Neural progenitor cell (in vitro differentiated cells): Measurements from ENCODE around the gene PRICKLE2. TPM values are rescaled to one million over a fixed set of nuclear protein-coding genes. Genes with fewer than 3 reads are reported as not detected.

Experiments
- DNase-seq: peaks from one replicate; pipeline ENCODE4 v3.0.0-alpha.2; 2016; ENCODE audit warnings: low spot score
- H2AFZ ChIP-seq: fragments of 200-600 bp; sonication (generic); replicated peaks from 2 replicates; pipeline ENCODE4 v1.6.1; 2016; ENCODE audit warnings: antibody characterized with exemption
- H3F3A ChIP-seq: fragments of 200-600 bp; sonication (generic); 2 replicates; pipeline ENCODE4 v1.6.1; 2016; ENCODE audit warnings: antibody characterized with exemption, low read depth
- H3K27ac ChIP-seq: fragments of 200-600 bp; sonication (generic); 2 replicates; pipeline ENCODE4 v1.5.1; 2016; ENCODE audit warnings: mild to moderate bottlenecking
- H3K27me3 ChIP-seq: fragments of 200-600 bp; sonication (generic); 2 replicates; pipeline ENCODE4 v1.6.1; 2016; ENCODE audit warnings: mild to moderate bottlenecking, moderate library complexity
- H3K36me3 ChIP-seq: fragments of 200-600 bp; sonication (generic); 2 replicates; pipeline ENCODE4 v1.5.1; 2016
- H3K4me1 ChIP-seq: fragments of 200-600 bp; sonication (generic); 2 replicates; pipeline ENCODE4 v1.6.1; 2016; ENCODE audit warnings: mixed run types
- H3K4me2 ChIP-seq: fragments of 200-600 bp; sonication (generic); 2 replicates; pipeline ENCODE4 v1.6.1; 2016
- H3K4me3 ChIP-seq: fragments of 200-600 bp; sonication (generic); 2 replicates; pipeline ENCODE4 v1.5.1; 2016
- H3K79me2 ChIP-seq: fragments of 200-600 bp; sonication (generic); 2 replicates; pipeline ENCODE4 v1.6.1; 2016; ENCODE audit warnings: low read depth
- H3K9ac ChIP-seq: fragments of 200-600 bp; sonication (generic); 2 replicates; pipeline ENCODE4 v1.6.1; 2016
- H3K9me3 ChIP-seq: fragments of 200-600 bp; sonication (generic); 2 replicates; pipeline ENCODE4 v1.5.1; 2016; ENCODE audit warnings: low read depth
- H4K20me1 ChIP-seq: fragments of 200-600 bp; sonication (generic); 2 replicates; pipeline ENCODE4 v1.6.1; 2016; ENCODE audit warnings: low read depth
- H3K27ac Mint-ChIP-seq: 3 replicates; pipeline ENCODE4 v1.8.0; 2021; ENCODE audit warnings: mixed read lengths
- H3K27me3 Mint-ChIP-seq: 2 replicates; pipeline ENCODE4 v1.8.0; 2022; ENCODE audit warnings: low read depth, mild to moderate bottlenecking, inconsistent platforms, moderate library complexity, mixed read lengths; ENCODE audit not compliant: insufficient read depth
- H3K36me3 Mint-ChIP-seq: 3 replicates; pipeline ENCODE4 v1.8.0; 2021; ENCODE audit warnings: mixed read lengths
- H3K4me1 Mint-ChIP-seq: 3 replicates; pipeline ENCODE4 v1.8.0; 2021; ENCODE audit warnings: mixed read lengths
- H3K4me3 Mint-ChIP-seq: 3 replicates; pipeline ENCODE4 v1.8.0; 2021; ENCODE audit warnings: mild to moderate bottlenecking, moderate library complexity, mixed read lengths
- H3K9me3 Mint-ChIP-seq: 3 replicates; pipeline ENCODE4 v1.8.0; 2020; ENCODE audit warnings: mixed read lengths
- EZH2 ChIP-seq: fragments of 200-600 bp; sonication (generic); IDR thresholded peaks from 2 replicates; pipeline ENCODE4 v1.6.1; 2017; ENCODE audit warnings: antibody characterized with exemption, mild to moderate bottlenecking, moderate library complexity
- EZH2phosphoT487 ChIP-seq: fragments of 200-600 bp; sonication (generic); IDR thresholded peaks from 2 replicates; pipeline ENCODE4 v1.6.1; 2017; ENCODE audit warnings: antibody characterized with exemption
- total RNA-seq: library from RNA; depleted of rRNA; stranded (reverse); fragments of >200 nt; gene quantifications from 2 replicates; pipeline ENCODE4 v1.2.3, GENCODE V29; 2015; ENCODE audit warnings: low replicate concordance
- TF ChIP-seq, protein P1 (sequence below): fragments of 200-600 bp; sonication (generic); IDR thresholded peaks from 2 replicates; pipeline ENCODE4 v1.5.1; 2017; ENCODE audit warnings: antibody characterized with exemption, mild to moderate bottlenecking

PRICKLE2 gene
- total RNA-seq, 1 donor from 2014 or later, result 11.5 TPM

DNA sequence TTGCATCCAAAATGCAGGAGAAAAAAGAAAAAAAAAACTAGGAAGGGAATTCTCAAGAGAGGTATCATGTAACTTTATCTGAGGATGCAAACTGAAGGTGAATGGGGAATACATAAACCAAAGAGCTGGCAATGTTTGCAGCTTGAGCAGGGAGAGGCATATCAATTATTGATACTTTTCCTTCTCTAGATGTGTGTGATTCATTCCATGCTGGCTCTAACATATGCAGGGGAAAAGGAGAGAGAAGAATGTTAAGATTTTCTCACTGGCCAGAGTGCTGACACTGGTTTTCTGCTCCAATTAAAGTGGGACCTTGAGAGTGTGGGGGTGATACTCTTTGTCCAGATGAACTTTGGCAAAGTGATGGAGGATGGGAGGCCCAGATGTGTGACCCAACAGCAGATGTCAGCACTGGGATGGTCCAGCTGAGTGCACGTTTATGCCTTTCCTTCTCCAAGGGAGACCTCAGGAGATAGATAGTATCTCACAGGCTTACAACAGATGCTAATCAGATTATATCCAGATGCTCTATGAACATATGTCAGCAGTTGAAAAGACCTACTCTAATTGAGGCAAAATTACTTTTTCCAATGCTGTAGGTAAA lies 152.0 kb downstream of the PRICKLE2 start:
- Histone ChIP-seq H3K9me3 (no peaks in the 10 kb centered on the region), H2AFZ (no peak overlapping the region), H3K79me2 (no peaks in the 10 kb centered on the region), H3K36me3 (no peaks in the 10 kb centered on the region), H3K27me3 (no peaks in the 10 kb centered on the region), H3K4me1 (no peaks in the 10 kb centered on the region), H3K9ac (no peak overlapping the region), H4K20me1 (no peaks in the 10 kb centered on the region), H3F3A (no peaks in the 10 kb centered on the region), H3K4me3 (no peak overlapping the region), H3K4me2 (no peak overlapping the region), H3K27ac (no peak overlapping the region)
- H3K27me3 Mint-ChIP-seq, result no peaks in the 10 kb centered on the region
- no peaks in the 10 kb centered on the region for H3K36me3 Mint-ChIP-seq
- no peak overlapping the region for H3K27ac Mint-ChIP-seq
- TF ChIP-seq EZH2 (no peak), EZH2phosphoT487 (no peak)
- TF ChIP-seq, protein P1, sequence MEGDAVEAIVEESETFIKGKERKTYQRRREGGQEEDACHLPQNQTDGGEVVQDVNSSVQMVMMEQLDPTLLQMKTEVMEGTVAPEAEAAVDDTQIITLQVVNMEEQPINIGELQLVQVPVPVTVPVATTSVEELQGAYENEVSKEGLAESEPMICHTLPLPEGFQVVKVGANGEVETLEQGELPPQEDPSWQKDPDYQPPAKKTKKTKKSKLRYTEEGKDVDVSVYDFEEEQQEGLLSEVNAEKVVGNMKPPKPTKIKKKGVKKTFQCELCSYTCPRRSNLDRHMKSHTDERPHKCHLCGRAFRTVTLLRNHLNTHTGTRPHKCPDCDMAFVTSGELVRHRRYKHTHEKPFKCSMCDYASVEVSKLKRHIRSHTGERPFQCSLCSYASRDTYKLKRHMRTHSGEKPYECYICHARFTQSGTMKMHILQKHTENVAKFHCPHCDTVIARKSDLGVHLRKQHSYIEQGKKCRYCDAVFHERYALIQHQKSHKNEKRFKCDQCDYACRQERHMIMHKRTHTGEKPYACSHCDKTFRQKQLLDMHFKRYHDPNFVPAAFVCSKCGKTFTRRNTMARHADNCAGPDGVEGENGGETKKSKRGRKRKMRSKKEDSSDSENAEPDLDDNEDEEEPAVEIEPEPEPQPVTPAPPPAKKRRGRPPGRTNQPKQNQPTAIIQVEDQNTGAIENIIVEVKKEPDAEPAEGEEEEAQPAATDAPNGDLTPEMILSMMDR, result no peak
- peaks cover 4% of the 10 kb centered on the region for H3K9me3 Mint-ChIP-seq
- H3K4me1 Mint-ChIP-seq, result peaks cover 4% of the 10 kb centered on the region
- H3K4me3 Mint-ChIP-seq, result no peak overlapping the region
- no peak for DNase-seq

DNA sequence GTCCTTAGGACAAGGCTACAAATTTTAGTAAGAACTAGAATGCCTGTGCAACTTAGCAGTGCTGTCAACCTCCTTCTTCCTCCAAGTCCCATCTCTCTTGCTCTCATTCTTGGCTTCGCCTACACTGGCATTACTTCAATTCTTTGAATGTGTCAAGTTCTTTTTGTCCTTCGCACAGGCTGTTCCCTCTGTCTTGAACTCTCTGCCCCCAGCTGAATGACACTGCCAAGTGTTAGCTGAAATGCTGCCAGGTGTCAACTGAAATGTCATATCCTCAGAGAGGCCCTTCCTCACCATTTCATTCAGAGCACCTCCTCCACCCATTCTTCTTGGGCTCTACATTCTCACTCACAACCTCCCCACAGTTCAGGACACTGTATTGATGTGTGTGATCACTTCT lies 153.1 kb downstream of the PRICKLE2 start:
- H3K4me1 ChIP-seq, result no peaks in the 10 kb centered on the region
- no peaks in the 10 kb centered on the region for H3K9me3 ChIP-seq
- no peaks in the 10 kb centered on the region for H3F3A ChIP-seq
- no peak overlapping the region for H3K4me2 ChIP-seq
- no peak overlapping the region for H3K27ac Mint-ChIP-seq
- H3K4me1 Mint-ChIP-seq, result peaks cover 4% of the 10 kb centered on the region
- no peak overlapping the region for H3K27ac ChIP-seq
- H3K36me3 Mint-ChIP-seq, result no peaks in the 10 kb centered on the region
- peaks cover 4% of the 10 kb centered on the region for H3K9me3 Mint-ChIP-seq
- H3K27me3 Mint-ChIP-seq, result no peaks in the 10 kb centered on the region
- H3K27me3 ChIP-seq, result no peaks in the 10 kb centered on the region
- H3K4me3 Mint-ChIP-seq, result no peak overlapping the region
- no peaks in the 10 kb centered on the region for H4K20me1 ChIP-seq
- no peak for DNase-seq
- no peaks in the 10 kb centered on the region for H3K79me2 ChIP-seq
- no peak overlapping the region for H3K4me3 ChIP-seq
- TF ChIP-seq EZH2 (no peak), EZH2phosphoT487 (no peak)
- TF ChIP-seq, protein P1, result no peak
- no peaks in the 10 kb centered on the region for H3K36me3 ChIP-seq
- no peak overlapping the region for H2AFZ ChIP-seq
- no peak overlapping the region for H3K9ac ChIP-seq

DNA sequence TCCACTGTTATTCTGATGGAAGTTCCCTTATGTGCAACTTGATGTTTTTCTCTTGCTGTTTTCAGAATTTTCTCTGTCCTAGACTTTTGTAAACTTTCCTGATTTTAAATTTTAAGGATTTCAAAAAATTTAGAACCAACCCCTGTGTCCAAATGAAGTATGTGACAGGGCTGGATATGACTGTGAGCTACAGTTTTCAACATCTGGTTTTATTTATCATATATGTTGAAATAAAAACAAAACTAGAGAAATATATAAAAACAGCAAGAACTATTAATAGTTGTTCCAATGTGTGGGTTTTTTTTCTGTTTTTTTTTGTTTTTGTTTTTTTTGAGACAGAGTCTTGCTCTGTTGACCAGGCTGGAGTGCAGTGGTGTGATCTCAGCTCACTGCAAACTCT lies 154.6 kb downstream of the PRICKLE2 start:
- TF ChIP-seq EZH2 (no peak), EZH2phosphoT487 (no peak)
- TF ChIP-seq, protein P1, result no peak
- peaks cover 4% of the 10 kb centered on the region for H3K4me1 Mint-ChIP-seq
- H3K4me3 Mint-ChIP-seq, result no peak overlapping the region
- Histone ChIP-seq H3K79me2 (no peaks in the 10 kb centered on the region), H3K4me2 (no peak overlapping the region), H3K9ac (no peak overlapping the region), H3K27me3 (no peaks in the 10 kb centered on the region), H4K20me1 (no peaks in the 10 kb centered on the region), H3K4me3 (no peak overlapping the region), H3K36me3 (no peaks in the 10 kb centered on the region), H3K27ac (no peak overlapping the region), H2AFZ (no peak overlapping the region), H3K9me3 (no peaks in the 10 kb centered on the region), H3F3A (no peaks in the 10 kb centered on the region), H3K4me1 (no peaks in the 10 kb centered on the region)
- DNase-seq, result no peak
- peaks cover 4% of the 10 kb centered on the region for H3K9me3 Mint-ChIP-seq
- no peak overlapping the region for H3K27ac Mint-ChIP-seq
- no peaks in the 10 kb centered on the region for H3K36me3 Mint-ChIP-seq
- H3K27me3 Mint-ChIP-seq, result no peaks in the 10 kb centered on the region
